Stimulated activated naive CD4-positive, alpha-beta T cell (primary cell): ENCODE data around the gene UBAP2L.

Experiments used
- DNase-seq, 6 experiments: peaks; one replicate each; lab custom pipeline; 2025; lab: John Stamatoyannopoulos, UW

Gene UBAP2L

DNA sequence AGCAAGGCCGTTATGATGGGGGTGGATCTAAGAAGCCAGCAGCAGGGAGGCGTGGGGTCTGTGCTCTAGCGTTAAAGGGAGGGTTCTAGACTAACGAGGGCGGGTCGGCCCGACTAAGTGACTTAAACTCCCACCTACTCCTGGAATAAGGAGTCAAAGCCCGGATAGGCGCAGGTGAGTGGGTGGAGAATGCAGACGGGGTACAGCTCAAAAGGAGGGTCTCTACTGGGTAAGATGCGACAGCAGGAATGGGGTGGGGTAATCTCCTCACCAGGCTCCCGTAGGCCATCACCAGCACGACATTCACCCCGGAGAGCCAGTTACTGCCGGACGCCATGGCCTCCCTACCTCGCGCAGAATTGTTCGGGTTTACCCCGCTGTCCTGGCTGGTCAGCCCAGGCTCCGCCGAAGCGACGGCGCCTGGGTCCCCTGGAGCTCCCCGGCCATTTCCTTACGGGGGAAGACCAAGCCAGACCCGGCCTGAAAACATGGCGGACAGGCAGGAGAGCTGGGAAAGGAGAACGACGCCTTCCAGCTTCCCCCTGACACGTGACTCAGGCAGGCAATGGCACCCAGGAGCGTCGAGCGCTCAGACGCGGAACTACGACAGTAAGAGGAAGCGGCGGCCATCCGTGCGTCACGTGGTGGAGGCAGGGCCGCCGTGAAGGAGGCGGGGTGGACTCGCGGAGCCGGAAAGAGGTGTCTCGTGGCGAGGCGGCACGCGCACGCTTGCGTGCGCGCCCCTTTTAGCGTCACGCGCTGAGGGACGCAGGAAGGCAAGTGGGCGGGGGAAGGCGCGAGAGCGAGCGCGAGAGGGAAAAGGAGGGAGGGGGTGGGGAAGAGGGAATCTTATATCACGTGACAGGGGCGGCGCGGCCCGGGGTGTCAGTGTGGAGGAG lies at the start of gene UBAP2L:
UBAP2L (plus strand) TSS at position 885 of the 899 bp plus-strand sequence. CDS start 4,169 bp downstream, outside the sequence.
- DNase-seq = peak; percentile 93 to 99 (median 98)

GRCh38 chr1:154171223-154171583 lies 49.6 kb upstream of the UBAP2L start:
- DNase-seq = no peak

- DNase-seq = no peak
Observed at GRCh38 chr1:154171880-154172279, 48.9 kb upstream of the UBAP2L start.

DNA sequence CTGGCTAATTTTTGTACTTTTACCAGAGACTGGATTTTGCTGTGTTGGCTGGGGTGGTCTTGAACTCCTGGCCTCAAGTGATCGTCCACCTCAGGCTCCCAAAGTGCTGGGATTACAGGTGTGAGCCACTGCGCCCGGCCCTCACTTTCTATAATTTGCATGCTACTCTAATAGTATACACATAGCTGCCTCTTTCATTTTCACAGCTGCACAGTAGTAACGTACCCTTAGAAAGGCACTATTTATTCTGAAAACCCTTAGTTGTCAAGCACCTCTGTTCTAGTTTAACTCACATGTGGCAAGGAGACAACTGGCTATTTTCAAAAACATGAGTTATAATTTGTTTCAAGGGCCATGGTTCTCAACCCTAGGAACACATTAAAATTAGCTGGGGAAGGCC lies 46.1 kb upstream of the UBAP2L start:
- DNase-seq = no peak

DNA sequence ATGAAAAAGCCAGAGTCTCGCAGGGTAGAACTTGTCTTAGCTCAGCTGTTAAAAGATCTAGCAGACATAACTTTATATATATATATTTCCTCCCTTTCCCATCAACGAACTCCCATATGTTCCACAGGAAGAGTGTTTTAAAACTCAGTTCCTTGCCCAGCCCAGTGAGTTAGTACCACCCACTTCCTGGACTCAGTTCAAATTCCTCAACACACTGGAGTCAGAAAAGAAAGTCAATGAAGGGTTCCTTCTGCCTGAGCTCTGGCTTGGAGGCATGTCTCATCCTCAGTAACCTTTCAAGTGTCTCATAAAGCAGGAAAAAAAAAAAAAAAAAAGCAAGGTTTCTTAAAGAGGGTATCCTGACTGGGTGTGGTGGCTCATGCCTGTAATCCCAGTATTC lies 44.4 kb upstream of the UBAP2L start:
- no peak for DNase-seq

DNA sequence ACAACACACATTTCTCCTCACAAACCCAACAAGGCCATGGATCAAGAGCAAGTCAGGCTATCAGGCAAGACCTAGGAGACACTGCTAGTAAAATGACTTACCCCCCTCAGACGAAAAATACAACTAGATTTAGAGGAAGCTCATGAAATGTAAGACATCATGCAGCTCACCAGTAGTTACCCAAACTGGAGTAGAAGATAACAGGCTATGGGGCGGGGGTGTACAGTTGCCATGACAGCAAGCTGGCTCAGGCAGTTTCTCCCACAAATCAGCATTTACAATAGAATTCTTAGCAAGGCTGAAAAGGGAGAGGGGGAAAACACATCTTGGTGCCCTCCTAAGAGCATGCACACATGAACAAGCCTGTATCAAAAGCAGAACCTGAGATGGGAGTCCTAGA lies 42.7 kb upstream of the UBAP2L start:
- no peak for DNase-seq

- peak in 1 of 6 experiments; percentile 9 for DNase-seq
Observed at GRCh38 chr1:154178911-154179811, 41.6 kb upstream of the UBAP2L start.

- DNase-seq = no peak
Observed at GRCh38 chr1:154179946-154180687, 40.6 kb upstream of the UBAP2L start.

GRCh38 chr1:154181944-154182343 lies 38.8 kb upstream of the UBAP2L start:
- DNase-seq = no peak

DNA sequence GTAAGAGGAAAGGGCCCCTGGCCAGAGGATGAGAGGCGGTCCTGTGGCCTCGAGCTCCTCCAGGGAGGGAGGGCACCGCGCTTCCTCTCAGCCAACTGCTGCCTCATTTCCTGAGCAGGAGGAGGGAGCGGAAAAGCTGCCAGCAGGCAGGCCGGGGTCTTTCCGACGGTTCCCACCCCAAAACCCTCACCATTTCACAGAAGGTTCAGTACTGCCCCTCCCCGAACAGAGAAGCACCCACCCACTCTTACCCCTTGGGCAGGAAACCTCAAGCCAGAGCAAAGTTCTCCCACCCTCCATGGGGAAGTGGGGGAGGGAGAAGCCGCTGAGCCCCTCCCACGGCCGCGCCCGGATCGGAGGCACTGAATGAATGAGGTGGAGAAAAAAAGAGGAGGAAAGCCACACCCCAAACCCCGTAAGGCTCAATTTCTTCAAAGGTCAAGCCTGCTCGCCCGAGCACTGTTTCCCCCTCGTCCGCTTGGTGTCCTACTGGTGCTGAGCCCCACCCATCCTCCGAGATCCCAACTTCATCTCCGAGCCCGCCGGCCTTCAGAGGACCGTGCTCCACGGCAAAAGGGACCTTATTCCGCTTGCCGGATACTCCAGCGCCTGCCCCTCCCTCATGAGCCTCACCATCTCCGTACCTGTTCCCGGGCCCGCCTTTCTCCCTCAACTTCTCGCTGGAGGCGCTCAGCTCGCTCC lies 38.3 kb upstream of the UBAP2L start:
- DNase-seq = peak; percentile 36 to 61 (median 59)

GRCh38 chr1:154183046-154183915 lies 37.5 kb upstream of the UBAP2L start:
- DNase-seq = peak; percentile 86 to 93 (median 91)

DNA sequence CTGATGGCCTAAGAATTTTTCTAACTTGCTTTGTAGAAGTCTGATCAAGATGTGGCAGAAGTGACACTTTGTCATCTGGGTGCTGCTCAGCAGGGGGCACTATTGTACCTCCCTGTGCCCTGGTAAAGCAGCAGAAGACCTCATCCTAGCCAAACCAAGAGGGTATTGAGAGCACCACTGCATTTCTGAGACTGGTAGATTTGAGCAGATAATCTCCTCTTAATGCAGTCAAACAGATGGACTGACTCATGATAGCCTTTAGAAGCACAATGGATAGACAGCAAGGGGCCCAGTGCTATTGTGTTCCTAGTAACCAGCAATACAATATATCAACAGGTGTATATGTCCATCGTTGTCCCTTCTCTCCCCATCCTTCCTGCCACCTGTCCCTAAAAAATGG lies 34.6 kb upstream of the UBAP2L start:
- peak; percentile 28 to 69 (median 44) for DNase-seq

DNA sequence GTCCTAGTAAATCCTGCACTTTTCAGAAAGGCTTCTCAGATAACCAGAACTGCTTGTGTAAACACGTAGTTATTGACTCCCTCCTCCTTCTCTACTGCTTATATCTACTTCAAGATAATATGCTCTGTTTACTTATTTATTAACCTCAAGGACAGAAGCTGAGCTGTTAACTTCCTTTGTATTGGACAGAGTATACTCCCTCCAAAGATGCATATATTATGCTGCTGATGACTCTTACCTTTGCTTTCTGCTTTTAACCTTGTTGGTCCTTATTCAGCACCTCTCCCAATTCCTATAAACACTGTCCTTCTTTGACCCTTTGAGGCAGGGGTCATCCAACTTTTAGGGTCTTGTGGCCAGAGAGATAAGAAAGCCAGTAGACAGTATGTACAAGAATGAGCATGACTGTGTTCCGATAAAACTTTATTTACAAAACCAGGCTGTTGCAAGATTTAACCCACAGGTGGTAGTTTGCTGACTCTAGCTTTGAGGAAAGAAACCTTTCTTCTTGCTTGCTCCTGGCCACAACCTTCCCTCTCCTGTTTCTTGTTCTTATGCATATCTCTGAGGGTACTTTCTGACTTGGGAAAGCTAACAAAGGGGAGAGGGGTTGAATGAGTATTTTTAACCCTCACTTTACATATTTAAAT lies 33.8 kb upstream of the UBAP2L start:
- no peak for DNase-seq

DNA sequence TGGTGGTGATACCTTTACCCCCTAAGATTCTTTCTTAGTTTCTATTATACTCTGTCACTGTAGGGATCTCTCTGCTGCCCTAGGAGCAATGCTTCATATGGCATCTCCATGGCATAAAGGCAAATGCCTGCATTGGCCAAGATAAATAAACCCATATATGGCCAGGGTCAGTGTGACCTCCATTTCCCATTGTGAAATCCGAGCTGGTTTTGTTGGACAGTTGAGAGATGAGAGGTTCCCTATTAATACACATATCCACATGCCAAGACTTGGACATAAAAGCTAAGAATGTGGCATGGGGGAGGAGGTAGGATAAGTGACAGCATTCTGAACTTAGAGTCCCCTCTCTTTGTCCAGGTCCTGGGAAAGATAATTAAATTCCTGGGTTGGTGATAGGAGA lies 30.2 kb upstream of the UBAP2L start:
- no peak for DNase-seq

DNA sequence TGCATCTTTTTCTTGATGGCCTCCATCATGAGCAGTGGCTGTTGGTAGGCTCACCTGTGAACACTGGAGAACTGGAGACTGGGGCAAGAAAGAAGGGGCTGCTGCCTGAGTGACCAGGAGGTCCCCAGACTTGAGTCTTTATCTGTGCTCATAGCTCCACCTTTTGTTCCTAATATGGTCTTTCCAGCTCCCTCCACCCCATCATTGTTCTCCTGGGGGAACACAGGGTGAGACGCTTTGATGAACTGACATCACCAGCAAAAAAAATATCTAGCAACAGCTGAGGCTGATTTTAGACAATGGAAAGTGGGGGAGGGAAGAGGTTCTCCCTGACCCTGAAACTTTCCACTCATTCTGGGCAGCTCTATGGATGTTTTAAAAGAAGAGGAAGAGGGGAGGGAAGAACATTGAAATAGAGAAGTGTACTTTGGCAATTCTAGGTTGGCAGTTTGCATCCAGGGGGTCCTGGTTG lies 28.7 kb upstream of the UBAP2L start, which contains the start of gene TPM3:
TPM3 (minus strand) TSS at position 111 of the 472 bp plus-strand sequence; CDS start at position 29, 82 bp downstream.
- DNase-seq = no peak

- DNase-seq = no peak
Observed at GRCh38 chr1:154192476-154192875, 28.3 kb upstream of the UBAP2L start.

DNA sequence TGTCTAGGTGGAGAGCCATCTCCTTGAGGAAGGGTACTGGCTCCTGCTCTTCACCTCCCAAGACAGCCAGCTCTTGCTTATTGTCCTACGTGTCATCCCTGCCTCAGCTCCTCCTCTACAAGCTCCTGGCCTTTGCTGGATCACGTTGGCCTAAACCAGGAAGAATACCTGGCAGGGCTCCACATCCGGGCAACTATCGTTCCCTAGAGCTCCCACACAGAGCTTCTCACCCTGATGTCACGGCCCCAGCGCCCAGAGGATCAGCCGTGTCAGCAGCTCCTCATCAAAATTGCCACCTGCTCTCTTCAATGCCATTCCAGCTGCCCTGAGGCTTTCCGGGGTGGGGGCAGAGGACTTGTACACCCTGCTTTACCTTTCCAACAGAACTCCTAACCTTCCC lies 26.9 kb upstream of the UBAP2L start:
- DNase-seq = no peak

DNA sequence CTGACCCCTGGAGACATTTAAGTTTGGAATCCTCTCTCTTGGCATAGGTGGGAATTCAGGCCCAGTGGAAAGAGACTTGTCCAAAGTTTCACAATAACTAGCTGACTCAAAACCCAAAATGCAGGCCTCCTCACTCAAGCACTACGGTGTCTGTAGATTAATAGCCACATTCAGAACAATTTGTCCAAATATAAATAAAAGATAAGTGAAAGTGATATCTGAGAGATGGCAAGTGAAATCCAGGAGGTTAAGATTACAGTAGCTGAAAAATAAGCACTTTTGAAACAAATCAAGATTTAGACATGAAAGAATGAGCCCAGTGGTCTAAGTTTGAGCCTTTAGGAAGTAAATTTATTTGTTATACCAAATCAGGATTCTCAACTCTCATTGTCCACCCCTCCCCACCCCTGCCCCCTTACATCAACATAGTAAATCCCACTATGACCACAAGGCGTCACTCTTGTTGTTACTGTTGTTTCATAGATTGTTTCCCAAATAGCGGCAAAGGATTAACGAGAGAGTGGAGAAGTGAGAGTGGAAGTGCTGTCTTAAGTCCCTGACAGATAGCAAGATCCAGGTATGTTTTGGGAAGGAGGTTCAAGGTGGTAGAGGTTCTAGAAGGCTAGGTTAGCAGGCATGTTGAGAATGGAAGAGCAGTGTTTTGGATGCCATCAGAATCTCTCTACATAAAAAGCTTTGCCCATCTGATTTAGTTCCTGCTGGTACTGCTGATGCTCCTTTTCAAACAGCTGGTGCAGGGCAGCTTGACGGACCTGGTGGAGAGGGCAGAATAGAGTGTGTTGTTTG lies 21.8 kb upstream of the UBAP2L start:
- peak; percentile 5 to 65 (median 33) for DNase-seq

DNA sequence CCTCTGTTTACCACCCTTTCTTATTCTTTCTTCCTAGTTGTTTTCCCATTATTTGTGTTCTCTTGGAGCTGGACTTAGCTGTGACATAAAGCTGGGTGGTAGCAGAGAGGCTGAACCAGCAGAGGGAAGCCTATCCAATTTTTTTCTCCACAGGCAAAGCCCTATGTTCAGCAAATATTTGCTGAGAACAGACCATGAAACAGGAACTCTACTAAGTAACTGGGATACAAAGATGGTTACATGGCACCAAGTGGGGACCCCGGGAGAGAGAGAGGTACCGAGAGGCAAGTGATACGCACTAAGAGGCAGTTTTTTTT lies 21.2 kb upstream of the UBAP2L start:
- no peak for DNase-seq
